Left ventricle myocardium inferior (tissue), 1 donor: ENCODE results near the gene FSHR. TPM values are rescaled to one million over a fixed set of nuclear protein-coding genes. Genes with fewer than 3 reads are reported as not detected.

Experiments
- DNase-seq: peaks from one replicate; pipeline ENCODE4 v3.0.0-alpha.2; 2020
- H3K27ac ChIP-seq: fragments of 200-600 bp; replicated peaks from 2 replicates; pipeline ENCODE4 v1.8.0; 2021
- H3K27me3 ChIP-seq: fragments of 200-600 bp; 2 replicates; pipeline ENCODE4 v1.8.0; 2021; ENCODE audit warnings: low read depth
- H3K36me3 ChIP-seq: fragments of 200-600 bp; 2 replicates; pipeline ENCODE4 v1.8.0; 2021
- H3K4me1 ChIP-seq: fragments of 200-600 bp; 2 replicates; pipeline ENCODE4 v1.8.0; 2021
- H3K4me3 ChIP-seq: fragments of 200-600 bp; 2 replicates; pipeline ENCODE4 v1.8.0; 2021; ENCODE audit warnings: mild to moderate bottlenecking, moderate library complexity
- H3K9me3 ChIP-seq: fragments of 200-600 bp; replicated peaks from 2 replicates; pipeline ENCODE4 v1.8.0; 2021
- intact Hi-C: fragments of 100-400 bp; cut with micrococcal nuclease; formaldehyde crosslinking; loops from one replicate; pipeline ENCODE4 v1.11.0; 2022
- total RNA-seq: library from RNA; stranded (reverse); fragmentation: NEBNext Ultra II Directional; extraction: Animal tissue kit (Norgen Biotek cat#: 25700); gene quantifications from one replicate; pipeline ENCODE4 v1.2.1, GENCODE V29; 2021
- TF ChIP-seq, protein P1 (sequence below): fragments of 200-600 bp; IDR thresholded peaks from 2 replicates; pipeline ENCODE4 v1.8.0; 2021; ENCODE audit warnings: antibody characterized with exemption, mild to moderate bottlenecking, borderline replicate concordance
- donor health status: DM: no; HTN: yes; CAD: no; lungs with severe emphysema.

FSHR gene
- total RNA-seq, 1 donor from 2014 or later, result not detected

DNA sequence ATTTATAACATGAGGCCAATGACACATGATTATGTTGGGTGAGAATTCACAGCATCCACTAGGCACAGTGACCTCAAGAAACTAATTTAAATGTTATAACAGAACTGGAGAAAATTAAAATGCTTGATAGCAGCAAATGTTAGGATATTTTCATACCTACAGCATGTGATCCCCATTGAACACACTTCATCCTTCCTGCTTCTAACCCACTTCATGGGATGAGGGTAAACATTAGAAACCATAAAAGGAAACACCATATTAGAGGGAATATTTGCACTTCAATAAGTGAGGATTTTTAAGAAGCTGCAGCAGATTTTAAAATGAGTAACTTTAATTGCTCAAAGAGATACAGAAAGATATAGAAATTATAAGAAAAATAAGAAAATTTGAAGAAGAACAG, 117.1 kb downstream of the FSHR start:
- intact Hi-C loops, result no loop called here
- DNase-seq, result no peak
- TF ChIP-seq, protein P1, sequence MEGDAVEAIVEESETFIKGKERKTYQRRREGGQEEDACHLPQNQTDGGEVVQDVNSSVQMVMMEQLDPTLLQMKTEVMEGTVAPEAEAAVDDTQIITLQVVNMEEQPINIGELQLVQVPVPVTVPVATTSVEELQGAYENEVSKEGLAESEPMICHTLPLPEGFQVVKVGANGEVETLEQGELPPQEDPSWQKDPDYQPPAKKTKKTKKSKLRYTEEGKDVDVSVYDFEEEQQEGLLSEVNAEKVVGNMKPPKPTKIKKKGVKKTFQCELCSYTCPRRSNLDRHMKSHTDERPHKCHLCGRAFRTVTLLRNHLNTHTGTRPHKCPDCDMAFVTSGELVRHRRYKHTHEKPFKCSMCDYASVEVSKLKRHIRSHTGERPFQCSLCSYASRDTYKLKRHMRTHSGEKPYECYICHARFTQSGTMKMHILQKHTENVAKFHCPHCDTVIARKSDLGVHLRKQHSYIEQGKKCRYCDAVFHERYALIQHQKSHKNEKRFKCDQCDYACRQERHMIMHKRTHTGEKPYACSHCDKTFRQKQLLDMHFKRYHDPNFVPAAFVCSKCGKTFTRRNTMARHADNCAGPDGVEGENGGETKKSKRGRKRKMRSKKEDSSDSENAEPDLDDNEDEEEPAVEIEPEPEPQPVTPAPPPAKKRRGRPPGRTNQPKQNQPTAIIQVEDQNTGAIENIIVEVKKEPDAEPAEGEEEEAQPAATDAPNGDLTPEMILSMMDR, result no peak
- Histone ChIP-seq H3K27ac (no peak overlapping the region), H3K4me3 (no peak overlapping the region), H3K9me3 (no peaks in the 10 kb centered on the region), H3K36me3 (no peaks in the 10 kb centered on the region), H3K4me1 (no peaks in the 10 kb centered on the region), H3K27me3 (no peaks in the 10 kb centered on the region)

- no peaks in the 10 kb centered on the region for H3K36me3 ChIP-seq
- H3K27ac ChIP-seq, result no peak overlapping the region
- DNase-seq, result no peak
- H3K4me1 ChIP-seq, result no peaks in the 10 kb centered on the region
- H3K27me3 ChIP-seq, result no peaks in the 10 kb centered on the region
- no peak overlapping the region for H3K4me3 ChIP-seq
- intact Hi-C loops, result no loop called here
- TF ChIP-seq, protein P1, result no peak
- H3K9me3 ChIP-seq, result no peaks in the 10 kb centered on the region
Observed at GRCh38 chr2:49035481-49035880, 118.8 kb downstream of the FSHR start.

- H3K9me3 ChIP-seq, result no peaks in the 10 kb centered on the region
- H3K4me3 ChIP-seq, result no peak overlapping the region
- no peak overlapping the region for H3K27ac ChIP-seq
- no peaks in the 10 kb centered on the region for H3K36me3 ChIP-seq
- DNase-seq, result no peak
- H3K27me3 ChIP-seq, result no peaks in the 10 kb centered on the region
- intact Hi-C loops, result no loop called here
- TF ChIP-seq, protein P1, result no peak
- H3K4me1 ChIP-seq, result no peaks in the 10 kb centered on the region
Observed at GRCh38 chr2:49033394-49034185, 120.7 kb downstream of the FSHR start.

DNA sequence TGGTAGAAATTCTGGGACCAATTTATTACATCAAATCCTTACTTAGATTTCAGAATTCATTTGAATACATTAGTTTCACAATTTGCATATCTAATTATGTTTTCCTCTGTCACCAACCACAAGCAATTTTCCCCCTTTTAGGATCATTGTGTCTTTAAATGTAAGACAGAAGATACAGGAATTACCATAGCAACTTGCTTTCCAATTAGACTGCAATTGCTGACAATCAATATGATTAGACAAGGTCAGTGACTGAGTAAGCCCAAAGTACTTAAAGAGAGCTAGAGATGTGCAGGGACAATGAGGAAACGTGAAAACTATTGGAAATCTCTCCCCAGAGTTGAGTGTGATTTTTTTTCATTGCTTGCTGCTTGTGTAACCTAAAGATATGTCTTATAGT, 121.4 kb downstream of the FSHR start:
- no peak for DNase-seq
- Histone ChIP-seq H3K4me3 (no peak overlapping the region), H3K4me1 (no peaks in the 10 kb centered on the region), H3K9me3 (no peaks in the 10 kb centered on the region), H3K27me3 (no peaks in the 10 kb centered on the region), H3K27ac (no peak overlapping the region), H3K36me3 (no peaks in the 10 kb centered on the region)
- intact Hi-C loops, result no loop called here
- TF ChIP-seq, protein P1, result no peak

- Histone ChIP-seq H3K9me3 (no peaks in the 10 kb centered on the region), H3K36me3 (no peaks in the 10 kb centered on the region), H3K27ac (no peak overlapping the region), H3K4me1 (no peaks in the 10 kb centered on the region), H3K27me3 (no peaks in the 10 kb centered on the region), H3K4me3 (no peak overlapping the region)
- intact Hi-C loops, result no loop called here
- TF ChIP-seq, protein P1, result no peak
- DNase-seq, result no peak
Observed at GRCh38 chr2:49032126-49032525, 122.2 kb downstream of the FSHR start.
